GM23248 (cell line): Measurements from ENCODE around the gene PTPRD.

Experiments used
- EZH2 ChIP-seq: fragments of 200-600 bp; sonication (generic); IDR thresholded peaks from 2 replicates; pipeline ENCODE4 v1.6.1; 2018; ENCODE audit warnings: antibody characterized with exemption, mild to moderate bottlenecking; ENCODE audit not compliant: insufficient read depth, poor library complexity, severe bottlenecking
- EZH2phosphoT487 ChIP-seq: fragments of 200-600 bp; sonication (generic); IDR thresholded peaks from 2 replicates; pipeline ENCODE4 v1.6.1; 2018; ENCODE audit warnings: antibody characterized with exemption, moderate library complexity, mild to moderate bottlenecking, low read depth; ENCODE audit not compliant: insufficient read depth

GRCh38 chr9:8558176-8558575 lies 2054.6 kb downstream of the PTPRD start:
- TF ChIP-seq EZH2phosphoT487 (no peak), EZH2 (no peak)
